SK-N-SH (cell line): ENCODE data around the gene ABCA4. TPM values are rescaled to one million over a fixed set of nuclear protein-coding genes. Genes with fewer than 3 reads are reported as not detected.

Source experiments
- CTCF ChIA-PET: fragments of 300-600, 350-600 bp; formaldehyde crosslinking; extraction: SDS; loops from one replicate; lab custom pipeline; 2021; lab: Yijun Ruan, JAX
- POLR2A ChIA-PET: fragments of 350-600 bp; sonication (Branson Sonifier 250); formaldehyde crosslinking; extraction: SDS; loops from one replicate; lab custom pipeline; 2020; ENCODE audit warnings: antibody characterized with exemption, inconsistent platforms; lab: Yijun Ruan, JAX
- DNase-seq: peaks from one replicate; pipeline ENCODE4 v3.0.0; 2012
- H2AFZ ChIP-seq: fragments of 200-600 bp; sonication (generic); 2 replicates; pipeline ENCODE4 v1.8.1; 2016; ENCODE audit warnings: antibody characterized with exemption, mild to moderate bottlenecking, low read depth
- H3F3A ChIP-seq: fragments of 200-600 bp; sonication (generic); replicated peaks from 2 replicates; pipeline ENCODE3; 2016; ENCODE audit warnings: antibody characterized with exemption, mild to moderate bottlenecking; ENCODE audit not compliant: insufficient read depth
- H3K27ac ChIP-seq, 2 experiments: fragments of 200-500 bp in 1 of 2; fragments of 200-600 bp in 1 of 2; sonication (Bioruptor generic) in 1 of 2; sonication (generic), shearing (Covaris generic) in 1 of 2; 2 replicates each; pipeline versions ENCODE4 v1.5.1 to v1.6.1; 2014 to 2016; ENCODE audit warnings: low read depth in 2 of 2, inconsistent platforms in 1 of 2, low read length in 1 of 2, mild to moderate bottlenecking in 1 of 2, mixed read lengths in 1 of 2
- H3K27me3 ChIP-seq: fragments of 200-600 bp; sonication (generic), shearing (Covaris generic); 2 replicates; pipeline ENCODE4 v1.6.1; 2016; ENCODE audit warnings: mixed run types; ENCODE audit not compliant: insufficient read depth
- H3K36me3 ChIP-seq, 2 experiments: fragments of 200-500 bp in 1 of 2; fragments of 200-600 bp in 1 of 2; sonication (Bioruptor generic) in 1 of 2; sonication (generic) in 1 of 2; replicated peaks in 1 of 2; 2 replicates each; pipeline versions ENCODE3 to v1.5.1; 2014 to 2016; ENCODE audit warnings: low read length in 1 of 2, mild to moderate bottlenecking in 1 of 2; ENCODE audit not compliant: insufficient read depth in 2 of 2, control insufficient read depth in 1 of 2
- H3K4me1 ChIP-seq, 2 experiments: fragments of 200-500 bp in 1 of 2; fragments of 200-600 bp in 1 of 2; sonication (Bioruptor generic) in 1 of 2; sonication (generic), shearing (Covaris generic) in 1 of 2; 2 replicates each; pipeline versions ENCODE4 v1.5.1 to v1.6.1; 2014 to 2016; ENCODE audit warnings: low read depth in 1 of 2, low read length in 1 of 2, mixed run types in 1 of 2; ENCODE audit not compliant: insufficient read depth in 2 of 2, control insufficient read depth in 1 of 2
- H3K4me2 ChIP-seq: fragments of 200-600 bp; sonication (generic), shearing (Covaris generic); 2 replicates; pipeline ENCODE4 v1.6.1; 2017; ENCODE audit warnings: mixed run types
- H3K4me3 ChIP-seq, 2 experiments: fragments of 200-500 bp in 1 of 2; fragments of 200-600 bp in 1 of 2; sonication (Bioruptor generic) in 1 of 2; sonication (generic), shearing (Covaris generic) in 1 of 2; 2 replicates each; pipeline versions ENCODE4 v1.5.1 to v1.8.1; 2014 to 2016; ENCODE audit warnings: low read depth in 2 of 2, inconsistent platforms in 1 of 2, low read length in 1 of 2, mild to moderate bottlenecking in 1 of 2, mixed read lengths in 1 of 2, moderate library complexity in 1 of 2
- H3K79me2 ChIP-seq: fragments of 200-600 bp; sonication (generic); 2 replicates; pipeline ENCODE4 v1.8.1; 2017; ENCODE audit warnings: mild to moderate bottlenecking; ENCODE audit not compliant: insufficient read depth
- H3K9ac ChIP-seq: fragments of 200-600 bp; sonication (generic); 2 replicates; pipeline ENCODE4 v1.6.1; 2017; ENCODE audit warnings: mixed run types
- H3K9me2 ChIP-seq: fragments of 200-600 bp; sonication (generic); 2 replicates; pipeline ENCODE4 v1.6.1; 2017; ENCODE audit warnings: mixed run types
- H3K9me3 ChIP-seq: fragments of 200-600 bp; sonication (generic); 2 replicates; pipeline ENCODE4 v1.6.1; 2017; ENCODE audit warnings: mixed run types, mild to moderate bottlenecking, moderate library complexity
- H4K20me1 ChIP-seq: fragments of 200-600 bp; sonication (generic); 2 replicates; pipeline ENCODE4 v1.6.1; 2017; ENCODE audit warnings: mild to moderate bottlenecking, mixed run types; ENCODE audit not compliant: insufficient read depth
- CHD2 ChIP-seq: fragments of 150-350 bp; IDR thresholded peaks from 2 replicates; pipeline ENCODE4 v1.6.1; 2018; ENCODE audit warnings: low read length; ENCODE audit not compliant: partially characterized antibody
- EP300 ChIP-seq, 2 experiments: IDR thresholded peaks; 2 replicates each; pipeline versions ENCODE4 v1.4.0 to v1.6.1; 2012; ENCODE audit warnings: borderline replicate concordance in 1 of 2, low read depth in 1 of 2, low read length in 1 of 2
- EZH2phosphoT487 ChIP-seq: fragments of 200-600 bp; sonication (generic); IDR thresholded peaks from 2 replicates; pipeline ENCODE4 v1.6.1; 2017; ENCODE audit warnings: low read depth, mixed run types, mild to moderate bottlenecking, antibody characterized with exemption, moderate library complexity, borderline replicate concordance
- FOXJ3 ChIP-seq: sonication (generic); formaldehyde crosslinking; IDR thresholded peaks from 2 replicates; pipeline ENCODE4 v1.5.1; 2020; ENCODE audit warnings: mild to moderate bottlenecking, missing genetic modification reagents
- JUND ChIP-seq: IDR thresholded peaks from 2 replicates; pipeline ENCODE4 v1.4.0; 2012
- MXI1 ChIP-seq: IDR thresholded peaks from 2 replicates; pipeline ENCODE4 v1.6.1; 2012; ENCODE audit warnings: mild to moderate bottlenecking, low read depth, low read length, improper control_type of control experiment
- NFIC ChIP-seq: IDR thresholded peaks from 2 replicates; pipeline ENCODE4 v1.4.0; 2012; ENCODE audit warnings: borderline replicate concordance
- RAD21 ChIP-seq: IDR thresholded peaks from 2 replicates; pipeline ENCODE4 v1.6.1; 2012; ENCODE audit warnings: mild to moderate bottlenecking, low read length
- RCOR1 ChIP-seq: fragments of 150-350 bp; IDR thresholded peaks from 2 replicates; pipeline ENCODE4 v1.6.1; 2017; ENCODE audit warnings: antibody characterized with exemption, low read length
- RXRA ChIP-seq: IDR thresholded peaks from 2 replicates; pipeline ENCODE4 v1.4.0; 2012; ENCODE audit warnings: low read depth, mild to moderate bottlenecking, borderline replicate concordance
- TCF12 ChIP-seq: IDR thresholded peaks from 2 replicates; pipeline ENCODE4 v1.4.0; 2012
- USF1 ChIP-seq: IDR thresholded peaks from 2 replicates; pipeline ENCODE4 v1.4.0; 2012; ENCODE audit warnings: low read depth, borderline replicate concordance
- YY1 ChIP-seq: IDR thresholded peaks from 2 replicates; pipeline ENCODE4 v1.4.0; 2012; ENCODE audit warnings: low read depth, mild to moderate bottlenecking
- WGBS: methylation state at CpG from one replicate; pipeline ENCODE4 v1.1.6; 2017; ENCODE audit warnings: low lambda C conversion rate; 5-methylcytosine and 5-hydroxymethylcytosine counted together
- polyA plus RNA-seq, 3 experiments: library from polyadenylated mRNA; depleted of rRNA; stranded (reverse); fragments of >200 nt; gene quantifications; 2 replicates each; pipeline ENCODE4 v1.2.3, GENCODE V29; 2012
- TF ChIP-seq, protein P1 (sequence below): fragments of 200-600 bp; sonication (generic); IDR thresholded peaks from 2 replicates; pipeline ENCODE4 v1.6.1; 2017; ENCODE audit warnings: antibody characterized with exemption, mild to moderate bottlenecking, moderate library complexity
- TF ChIP-seq, protein P2 (sequence below): IDR thresholded peaks from 2 replicates; pipeline ENCODE4 v1.4.0; 2012; ENCODE audit warnings: low read depth, borderline replicate concordance
- TF ChIP-seq, protein P3 (sequence below): IDR thresholded peaks from 2 replicates; pipeline ENCODE4; 2012
- TF ChIP-seq, protein P4 (sequence below): fragments of 150-350 bp; IDR thresholded peaks from 2 replicates; pipeline ENCODE4 v1.6.1; 2017; ENCODE audit warnings: antibody characterized with exemption, low read length, low read depth, borderline replicate concordance
- TF ChIP-seq, protein P5 (sequence below): IDR thresholded peaks from 2 replicates; pipeline ENCODE4 v1.4.0; 2012; ENCODE audit warnings: low read depth

ABCA4 gene
- polyA plus RNA-seq, 1 of the 3 experiments (the other 2 are of a cell fraction) = 0.03 TPM

DNA sequence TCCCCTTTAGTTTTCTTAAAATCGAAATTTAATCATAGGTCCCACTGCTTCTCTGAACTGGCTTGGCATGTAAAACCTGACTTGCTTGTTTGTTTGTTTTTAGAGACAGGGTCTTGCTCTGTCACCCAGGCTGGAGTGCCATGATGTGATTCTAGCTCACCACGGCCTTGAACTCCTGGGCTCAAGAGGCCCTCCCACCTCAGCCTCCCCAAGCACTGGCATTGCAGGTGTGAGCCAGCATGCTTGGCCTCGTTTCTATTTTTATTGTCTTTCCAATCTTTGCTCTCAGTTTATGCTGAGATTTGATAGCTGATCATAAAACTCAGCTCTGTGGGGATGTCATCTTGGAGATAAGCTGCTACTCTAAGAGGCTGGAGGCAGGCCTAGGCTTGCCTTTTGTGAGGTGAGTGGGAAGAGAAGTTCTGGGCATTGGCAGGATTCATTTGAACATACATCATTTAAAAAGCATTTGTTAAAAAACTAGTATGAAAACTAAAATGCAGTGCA is 160.3 kb downstream of the ABCA4 start:
- CTCF ChIA-PET = no interaction called here
- 41% methylated on average over 3 of the region's 3 CpGs for WGBS

DNA sequence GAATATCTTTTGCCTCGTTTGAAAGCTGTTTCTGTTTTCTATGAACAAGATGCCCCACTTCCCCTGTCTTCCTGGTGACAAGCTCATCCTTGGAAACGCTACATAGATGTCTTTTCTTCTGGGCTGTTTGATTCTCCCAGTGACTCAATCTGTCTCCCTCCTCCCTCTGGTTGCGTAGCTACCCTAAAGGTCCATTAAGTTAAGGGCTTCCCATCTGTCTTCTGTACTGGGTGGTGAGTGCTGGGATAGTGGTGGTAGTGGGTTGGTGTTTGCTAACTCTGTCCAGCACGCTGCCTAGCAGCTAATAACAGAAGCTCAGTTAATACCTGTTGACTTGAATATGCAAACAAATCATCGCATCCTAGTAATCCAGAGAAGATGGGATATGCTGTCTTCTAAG is 161.5 kb downstream of the ABCA4 start:
- no peak for DNase-seq
- no peaks in the 10 kb centered on the region for H3K79me2 ChIP-seq
- 54% methylated on average over 4 of the region's 5 CpGs for WGBS
- H3K9me2 ChIP-seq = no peaks in the 10 kb centered on the region
- H3K27me3 ChIP-seq = no peaks in the 10 kb centered on the region
- no peak overlapping the region for H3K9ac ChIP-seq
- no peaks in the 10 kb centered on the region for H4K20me1 ChIP-seq
- no peak overlapping the region for H2AFZ ChIP-seq
- no peaks in the 10 kb centered on the region for H3K36me3 ChIP-seq
- POLR2A ChIA-PET = no interaction called here
- no peaks in the 10 kb centered on the region for H3K4me1 ChIP-seq
- CTCF ChIA-PET = interaction anchor here (0.6 to 1.7 kb wide), 5 partner anchors 10 to 511 kb away, joined by 3 to 6 read pairs (median 3); partner anchors contain the start of genes FNBP1L and GCLM
- no peak overlapping the region for H3K4me2 ChIP-seq
- no peak overlapping the region for H3K27ac ChIP-seq
- peaks cover 5% of the 10 kb centered on the region; the same call in 1 of the 2 replicates for H3K9me3 ChIP-seq
- H3F3A ChIP-seq = no peaks in the 10 kb centered on the region
- H3K4me3 ChIP-seq = no peak overlapping the region
- TF ChIP-seq JUND (no peak), TCF12 (no peak), RCOR1 (no peak), FOXJ3 (no peak), YY1 (no peak), RXRA (no peak), RAD21 (no peak), CHD2 (no peak), EZH2phosphoT487 (no peak)
- TF ChIP-seq, protein P1, sequence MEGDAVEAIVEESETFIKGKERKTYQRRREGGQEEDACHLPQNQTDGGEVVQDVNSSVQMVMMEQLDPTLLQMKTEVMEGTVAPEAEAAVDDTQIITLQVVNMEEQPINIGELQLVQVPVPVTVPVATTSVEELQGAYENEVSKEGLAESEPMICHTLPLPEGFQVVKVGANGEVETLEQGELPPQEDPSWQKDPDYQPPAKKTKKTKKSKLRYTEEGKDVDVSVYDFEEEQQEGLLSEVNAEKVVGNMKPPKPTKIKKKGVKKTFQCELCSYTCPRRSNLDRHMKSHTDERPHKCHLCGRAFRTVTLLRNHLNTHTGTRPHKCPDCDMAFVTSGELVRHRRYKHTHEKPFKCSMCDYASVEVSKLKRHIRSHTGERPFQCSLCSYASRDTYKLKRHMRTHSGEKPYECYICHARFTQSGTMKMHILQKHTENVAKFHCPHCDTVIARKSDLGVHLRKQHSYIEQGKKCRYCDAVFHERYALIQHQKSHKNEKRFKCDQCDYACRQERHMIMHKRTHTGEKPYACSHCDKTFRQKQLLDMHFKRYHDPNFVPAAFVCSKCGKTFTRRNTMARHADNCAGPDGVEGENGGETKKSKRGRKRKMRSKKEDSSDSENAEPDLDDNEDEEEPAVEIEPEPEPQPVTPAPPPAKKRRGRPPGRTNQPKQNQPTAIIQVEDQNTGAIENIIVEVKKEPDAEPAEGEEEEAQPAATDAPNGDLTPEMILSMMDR = no peak
- TF ChIP-seq, protein P2, sequence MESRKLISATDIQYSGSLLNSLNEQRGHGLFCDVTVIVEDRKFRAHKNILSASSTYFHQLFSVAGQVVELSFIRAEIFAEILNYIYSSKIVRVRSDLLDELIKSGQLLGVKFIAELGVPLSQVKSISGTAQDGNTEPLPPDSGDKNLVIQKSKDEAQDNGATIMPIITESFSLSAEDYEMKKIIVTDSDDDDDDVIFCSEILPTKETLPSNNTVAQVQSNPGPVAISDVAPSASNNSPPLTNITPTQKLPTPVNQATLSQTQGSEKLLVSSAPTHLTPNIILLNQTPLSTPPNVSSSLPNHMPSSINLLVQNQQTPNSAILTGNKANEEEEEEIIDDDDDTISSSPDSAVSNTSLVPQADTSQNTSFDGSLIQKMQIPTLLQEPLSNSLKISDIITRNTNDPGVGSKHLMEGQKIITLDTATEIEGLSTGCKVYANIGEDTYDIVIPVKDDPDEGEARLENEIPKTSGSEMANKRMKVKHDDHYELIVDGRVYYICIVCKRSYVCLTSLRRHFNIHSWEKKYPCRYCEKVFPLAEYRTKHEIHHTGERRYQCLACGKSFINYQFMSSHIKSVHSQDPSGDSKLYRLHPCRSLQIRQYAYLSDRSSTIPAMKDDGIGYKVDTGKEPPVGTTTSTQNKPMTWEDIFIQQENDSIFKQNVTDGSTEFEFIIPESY = no peak
- TF ChIP-seq, protein P3, sequence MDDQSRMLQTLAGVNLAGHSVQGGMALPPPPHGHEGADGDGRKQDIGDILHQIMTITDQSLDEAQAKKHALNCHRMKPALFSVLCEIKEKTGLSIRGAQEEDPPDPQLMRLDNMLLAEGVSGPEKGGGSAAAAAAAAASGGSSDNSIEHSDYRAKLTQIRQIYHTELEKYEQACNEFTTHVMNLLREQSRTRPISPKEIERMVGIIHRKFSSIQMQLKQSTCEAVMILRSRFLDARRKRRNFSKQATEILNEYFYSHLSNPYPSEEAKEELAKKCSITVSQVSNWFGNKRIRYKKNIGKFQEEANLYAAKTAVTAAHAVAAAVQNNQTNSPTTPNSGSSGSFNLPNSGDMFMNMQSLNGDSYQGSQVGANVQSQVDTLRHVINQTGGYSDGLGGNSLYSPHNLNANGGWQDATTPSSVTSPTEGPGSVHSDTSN = no peak

More for the DNA sequence above, 160.3 kb downstream of the ABCA4 start:
- no peak overlapping the region for H3K27ac ChIP-seq
- no peak overlapping the region for H2AFZ ChIP-seq
- POLR2A ChIA-PET = no interaction called here
- H3K4me1 ChIP-seq = no peaks in the 10 kb centered on the region
- TF ChIP-seq EP300 (IDR thresholded peaks at IDR 0.05; ENCODE audit: borderline replicate concordance in 1 of 2, low read depth in 1 of 2, low read length in 1 of 2) (no peak), NFIC (no peak), USF1 (no peak), MXI1 (no peak), CHD2 (no peak)
- TF ChIP-seq, protein P4, sequence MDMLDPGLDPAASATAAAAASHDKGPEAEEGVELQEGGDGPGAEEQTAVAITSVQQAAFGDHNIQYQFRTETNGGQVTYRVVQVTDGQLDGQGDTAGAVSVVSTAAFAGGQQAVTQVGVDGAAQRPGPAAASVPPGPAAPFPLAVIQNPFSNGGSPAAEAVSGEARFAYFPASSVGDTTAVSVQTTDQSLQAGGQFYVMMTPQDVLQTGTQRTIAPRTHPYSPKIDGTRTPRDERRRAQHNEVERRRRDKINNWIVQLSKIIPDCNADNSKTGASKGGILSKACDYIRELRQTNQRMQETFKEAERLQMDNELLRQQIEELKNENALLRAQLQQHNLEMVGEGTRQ = no peak
- TF ChIP-seq, protein P5, sequence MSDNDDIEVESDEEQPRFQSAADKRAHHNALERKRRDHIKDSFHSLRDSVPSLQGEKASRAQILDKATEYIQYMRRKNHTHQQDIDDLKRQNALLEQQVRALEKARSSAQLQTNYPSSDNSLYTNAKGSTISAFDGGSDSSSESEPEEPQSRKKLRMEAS = no peak
- TF ChIP-seq, protein P3 = no peak
- TF ChIP-seq, all 33 proteins: peak for 0
- Histone ChIP-seq H4K20me1 (no peaks in the 10 kb centered on the region), H3K4me2 (no peak overlapping the region), H3K9me3 (peaks cover 5% of the 10 kb centered on the region; the same call in 1 of the 2 replicates), H3K9ac (no peak overlapping the region), H3K36me3 (no peaks in the 10 kb centered on the region), H3K4me3 (no peak overlapping the region), H3K79me2 (no peaks in the 10 kb centered on the region), H3K27me3 (no peaks in the 10 kb centered on the region), H3F3A (no peaks in the 10 kb centered on the region), H3K9me2 (no peaks in the 10 kb centered on the region)
- no peak for DNase-seq
